Type B pancreatic cell (in vitro differentiated cells): ENCODE data around the gene TMPRSS3. TPM values are rescaled to one million over a fixed set of nuclear protein-coding genes. Genes with fewer than 3 reads are reported as not detected.
A peak's percentile ranks its signal among the peaks of the same experiment; 100 is the strongest.

Source experiments
- DNase-seq: peaks from one replicate; pipeline ENCODE4 v3.0.0; 2021; ENCODE audit warnings: mixed read lengths; ENCODE audit not compliant: unreplicated experiment; ENCODE audit errors: extremely low spot score
- H3K27ac Mint-ChIP-seq: 2 replicates; pipeline ENCODE4 v1.8.0; 2021; ENCODE audit warnings: mild to moderate bottlenecking, mixed read lengths
- H3K27me3 Mint-ChIP-seq: 2 replicates; pipeline ENCODE4 v1.8.0; 2021; ENCODE audit warnings: mixed read lengths
- H3K36me3 Mint-ChIP-seq: 2 replicates; pipeline ENCODE4 v1.8.0; 2021; ENCODE audit warnings: mixed read lengths
- H3K4me1 Mint-ChIP-seq: one replicate; pipeline ENCODE4 v1.8.0; 2021; ENCODE audit warnings: mixed read lengths; ENCODE audit not compliant: unreplicated experiment
- H3K4me3 Mint-ChIP-seq: 2 replicates; pipeline ENCODE4 v1.8.0; 2021; ENCODE audit warnings: mild to moderate bottlenecking, mixed read lengths
- H3K9me3 Mint-ChIP-seq: 2 replicates; pipeline ENCODE4 v1.8.0; 2021; ENCODE audit warnings: mixed read lengths
- CTCF ChIP-seq: fragments of 200-600 bp; sonication (generic); conservative IDR thresholded peaks from 2 replicates; pipeline ENCODE4 v1.5.0; 2021; ENCODE audit warnings: antibody characterized with exemption, mild to moderate bottlenecking
- total RNA-seq: library from RNA; stranded (reverse); gene quantifications from 2 replicates; pipeline ENCODE4 v1.2.1, GENCODE V29; 2021; ENCODE audit warnings: low replicate concordance

The TMPRSS3 gene
- total RNA-seq, 1 donor from 2014 or later, result 1.3 TPM

GRCh38 chr21:42337276-42337675, 58.6 kb downstream of the TMPRSS3 start:
- Mint-ChIP-seq H3K27me3 (peaks cover 3% of the 10 kb centered on the region), H3K4me1 (peaks cover 21% of the 10 kb centered on the region), H3K9me3 (no peaks in the 10 kb centered on the region), H3K36me3 (no peaks in the 10 kb centered on the region), H3K4me3 (no peak overlapping the region), H3K27ac (peak overlapping the region; percentile 71)
- no peak for DNase-seq
- no peak for TF ChIP-seq CTCF

- no peak overlapping the region for H3K4me3 Mint-ChIP-seq
Observed at GRCh38 chr21:42336054-42336453, 59.8 kb downstream of the TMPRSS3 start.

GRCh38 chr21:42332557-42333317, 63.1 kb downstream of the TMPRSS3 start:
- Mint-ChIP-seq H3K36me3 (no peaks in the 10 kb centered on the region), H3K4me1 (peaks cover 11% of the 10 kb centered on the region), H3K27ac (no peak overlapping the region), H3K9me3 (peaks cover 11% of the 10 kb centered on the region), H3K4me3 (no peak overlapping the region), H3K27me3 (peaks cover 2% of the 10 kb centered on the region)
- DNase-seq, result peak; percentile 27
- no peak for TF ChIP-seq CTCF

More at GRCh38 chr21:42336054-42336453, 59.8 kb downstream of the TMPRSS3 start:
- peaks cover 21% of the 10 kb centered on the region for H3K4me1 Mint-ChIP-seq
- no peak overlapping the region for H3K27ac Mint-ChIP-seq
- H3K9me3 Mint-ChIP-seq, result peaks cover 3% of the 10 kb centered on the region
- H3K36me3 Mint-ChIP-seq, result no peaks in the 10 kb centered on the region
- DNase-seq, result peak; percentile 44
- H3K27me3 Mint-ChIP-seq, result peaks cover 3% of the 10 kb centered on the region
- no peak for TF ChIP-seq CTCF

DNA sequence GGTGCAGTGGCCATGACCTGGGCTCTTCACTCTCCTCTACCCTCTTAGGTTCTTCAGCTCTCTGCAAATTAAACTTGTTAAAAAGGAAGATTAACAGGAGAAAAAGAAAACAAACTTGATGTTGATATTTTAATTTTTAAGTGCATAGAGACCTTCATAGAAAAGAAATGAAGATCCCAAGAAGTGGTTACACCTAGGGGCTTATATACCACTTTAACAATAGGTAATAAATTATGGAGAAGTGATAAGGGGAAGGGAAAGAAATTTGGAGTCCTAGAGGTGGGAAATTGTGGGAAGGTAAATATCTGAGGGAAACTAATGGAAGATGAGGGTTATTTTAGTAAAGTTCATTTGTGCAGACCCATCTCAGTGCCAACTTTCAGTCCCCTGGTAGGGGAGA, 64.2 kb downstream of the TMPRSS3 start:
- Mint-ChIP-seq H3K4me1 (peaks cover 7% of the 10 kb centered on the region), H3K9me3 (peaks cover 11% of the 10 kb centered on the region), H3K27me3 (no peaks in the 10 kb centered on the region), H3K4me3 (no peak overlapping the region), H3K36me3 (no peaks in the 10 kb centered on the region), H3K27ac (no peak overlapping the region)
- TF ChIP-seq CTCF, result no peak
- no peak for DNase-seq

- peaks cover 1% of the 10 kb centered on the region for H3K4me1 Mint-ChIP-seq
- H3K36me3 Mint-ChIP-seq, result no peaks in the 10 kb centered on the region
- peaks cover 11% of the 10 kb centered on the region for H3K9me3 Mint-ChIP-seq
- DNase-seq, result no peak
- H3K4me3 Mint-ChIP-seq, result no peak overlapping the region
- TF ChIP-seq CTCF, result no peak
- no peak overlapping the region for H3K27ac Mint-ChIP-seq
- H3K27me3 Mint-ChIP-seq, result peaks cover under 1% of the 10 kb centered on the region
Observed at GRCh38 chr21:42330380-42331371, 65.2 kb downstream of the TMPRSS3 start.
